ENCODE results near the gene MEST.
"Not testable (repeated sequence)": the region's sequence is repeated elsewhere in the genome, so short reads cannot be mapped to it uniquely, and the experiment has no call there.

The MEST gene

DNA sequence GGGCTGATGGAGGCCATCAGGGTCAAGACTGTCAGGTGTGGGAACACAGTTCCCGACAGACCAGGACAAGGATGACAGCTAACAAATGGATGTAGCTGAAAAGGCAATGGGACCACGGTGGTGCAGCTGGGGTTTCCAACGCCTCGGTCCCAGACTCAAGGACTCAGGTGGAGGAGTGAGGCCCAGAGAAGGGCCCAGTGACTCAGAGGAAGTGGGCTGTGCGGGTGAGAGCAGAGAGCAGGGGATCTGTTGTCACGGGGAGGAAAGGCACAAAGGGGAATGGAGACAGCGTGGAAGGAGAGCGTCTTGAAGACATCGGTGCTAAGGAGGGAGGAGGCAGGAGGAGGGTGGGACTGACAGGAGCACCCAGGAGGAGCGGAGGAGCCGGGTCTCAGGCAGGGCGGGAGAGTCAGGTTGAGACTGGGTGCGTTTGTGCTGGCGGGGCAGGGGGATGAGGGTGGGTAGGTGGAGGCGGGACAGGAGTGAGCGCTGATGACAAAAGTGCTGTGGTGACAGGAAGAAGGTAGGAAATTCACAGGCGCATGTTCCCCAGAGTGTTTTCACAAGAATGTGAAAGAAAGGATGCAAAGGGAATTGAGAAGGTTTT is 31.7 kb downstream of the MEST start:
- not testable (repeated sequence) for DNase-seq (ENCODE audit: low read depth)

DNA sequence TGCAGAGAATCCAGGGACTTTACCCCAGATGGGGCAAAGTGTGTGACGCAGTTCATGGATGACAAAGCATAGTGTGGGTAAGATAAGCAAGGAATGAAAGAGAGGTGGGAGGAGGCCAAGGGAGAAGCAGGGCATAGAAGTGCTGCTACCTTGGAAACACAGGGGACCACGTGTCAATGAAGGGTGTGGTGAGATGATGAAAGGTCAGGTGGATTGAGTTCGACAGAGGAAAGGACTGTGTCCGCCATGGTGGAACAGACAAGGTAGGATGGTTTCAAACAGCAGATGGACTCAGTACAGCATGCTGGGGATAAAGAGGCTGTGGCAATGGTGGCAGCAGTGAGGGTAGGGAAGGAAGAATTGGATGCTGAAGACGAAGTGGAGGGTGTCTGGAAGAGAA is 32.7 kb downstream of the MEST start:
- DNase-seq (ENCODE audit: low read depth) = no peak

DNA sequence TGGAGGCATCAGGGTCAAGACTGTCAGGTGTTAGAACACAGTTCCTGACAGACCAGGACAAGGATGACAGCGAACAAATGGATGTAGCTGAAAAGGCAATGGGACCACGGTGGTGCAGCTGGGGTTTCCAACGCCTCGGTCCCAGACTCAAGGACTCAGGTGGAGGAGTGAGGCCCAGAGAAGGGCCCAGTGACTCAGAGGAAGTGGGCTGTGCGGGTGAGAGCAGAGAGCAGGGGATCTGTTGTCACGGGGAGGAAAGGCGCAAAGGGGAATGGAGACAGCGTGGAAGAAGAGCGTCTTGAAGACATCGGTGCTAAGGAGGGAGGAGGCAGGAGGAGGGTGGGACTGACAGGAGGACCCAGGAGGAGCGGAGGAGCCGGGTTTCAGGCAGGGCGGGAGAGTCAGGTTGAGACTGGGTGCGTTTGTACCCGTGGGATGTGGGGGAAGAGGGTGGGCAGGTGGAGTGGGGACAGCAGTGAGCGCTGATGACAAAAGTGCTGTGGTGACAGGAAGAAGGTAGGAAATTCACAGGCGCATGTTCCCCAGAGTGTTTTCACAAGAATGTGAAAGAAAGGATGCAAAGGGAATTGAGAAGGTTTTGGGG is 36.0 kb downstream of the MEST start:
- not testable (repeated sequence) for DNase-seq (ENCODE audit: low read depth)

GRCh38 chr7:130529417-130529816 is 37.5 kb downstream of the MEST start:
- DNase-seq (ENCODE audit: low read depth) = peak; percentile 66

DNA sequence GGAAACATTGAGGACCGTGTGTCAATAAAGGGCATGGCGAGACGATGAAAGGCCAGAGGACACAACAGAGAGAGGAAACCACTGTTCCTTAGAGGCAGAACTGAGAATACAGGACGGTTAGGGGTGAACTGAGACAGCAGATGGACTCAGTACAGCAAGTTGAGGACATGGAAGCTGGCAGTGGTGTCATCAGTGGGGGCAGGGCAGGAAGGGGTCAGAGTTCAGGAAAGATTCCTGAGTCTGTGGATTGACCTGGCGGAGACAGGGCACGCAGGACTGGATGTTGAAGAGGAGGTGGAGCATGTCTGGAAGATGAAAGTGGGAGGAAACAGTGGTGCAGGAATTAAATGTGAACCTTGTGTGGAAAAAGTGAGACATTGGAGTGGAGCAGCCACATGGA is 46.0 kb downstream of the MEST start:
- DNase-seq (ENCODE audit: low read depth) = not testable (repeated sequence)

- DNase-seq (ENCODE audit: low read depth) = not testable (repeated sequence)
Observed at GRCh38 chr7:130541287-130541686, 49.4 kb downstream of the MEST start.

GRCh38 chr7:130542297-130542696 is 50.4 kb downstream of the MEST start:
- not testable (repeated sequence) for DNase-seq (ENCODE audit: low read depth)

DNA sequence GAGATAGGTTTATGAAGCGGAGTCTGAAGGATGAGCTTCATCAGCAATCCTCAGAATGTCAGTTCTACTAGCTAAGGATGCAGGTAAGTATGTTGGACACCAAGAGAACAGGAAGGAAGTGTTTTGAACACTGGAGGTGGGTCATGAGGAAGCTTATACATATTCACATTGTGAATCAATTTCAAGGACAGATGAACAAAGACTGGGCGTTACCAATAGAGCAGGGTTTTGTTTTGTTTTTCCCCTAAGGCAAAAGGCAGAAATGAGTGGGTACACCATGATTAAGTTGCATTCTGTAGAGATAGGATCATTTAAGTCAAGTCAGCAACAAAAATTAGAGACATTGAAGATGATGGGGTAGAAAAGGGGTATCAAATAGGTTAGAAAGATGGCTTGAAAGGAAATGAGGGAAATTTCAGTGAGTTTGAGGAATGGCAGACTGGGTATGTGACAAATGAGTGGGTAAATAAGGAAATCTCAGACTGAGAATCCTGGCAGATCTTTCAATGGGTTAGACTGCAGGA is 51.7 kb downstream of the MEST start:
- no peak for DNase-seq (ENCODE audit: low read depth)

DNA sequence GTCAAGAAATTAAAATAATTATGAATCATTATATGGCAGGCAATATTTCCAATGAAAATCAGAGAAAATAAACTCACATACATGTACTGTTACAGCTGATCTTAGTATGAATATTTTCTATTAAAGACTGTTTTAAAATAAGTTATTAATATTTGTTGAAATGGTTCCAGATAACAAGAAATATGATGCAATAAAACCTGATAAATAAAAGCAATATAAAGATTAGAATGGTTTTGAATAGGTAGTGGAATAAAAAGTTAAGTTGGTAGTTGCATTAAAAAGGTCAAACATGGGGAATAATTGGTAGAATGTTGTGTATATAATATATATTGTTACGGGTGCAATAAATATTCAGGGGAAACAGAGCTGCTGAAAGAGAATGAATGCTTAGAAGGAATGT is 52.5 kb downstream of the MEST start:
- no peak for DNase-seq (ENCODE audit: low read depth)

DNA sequence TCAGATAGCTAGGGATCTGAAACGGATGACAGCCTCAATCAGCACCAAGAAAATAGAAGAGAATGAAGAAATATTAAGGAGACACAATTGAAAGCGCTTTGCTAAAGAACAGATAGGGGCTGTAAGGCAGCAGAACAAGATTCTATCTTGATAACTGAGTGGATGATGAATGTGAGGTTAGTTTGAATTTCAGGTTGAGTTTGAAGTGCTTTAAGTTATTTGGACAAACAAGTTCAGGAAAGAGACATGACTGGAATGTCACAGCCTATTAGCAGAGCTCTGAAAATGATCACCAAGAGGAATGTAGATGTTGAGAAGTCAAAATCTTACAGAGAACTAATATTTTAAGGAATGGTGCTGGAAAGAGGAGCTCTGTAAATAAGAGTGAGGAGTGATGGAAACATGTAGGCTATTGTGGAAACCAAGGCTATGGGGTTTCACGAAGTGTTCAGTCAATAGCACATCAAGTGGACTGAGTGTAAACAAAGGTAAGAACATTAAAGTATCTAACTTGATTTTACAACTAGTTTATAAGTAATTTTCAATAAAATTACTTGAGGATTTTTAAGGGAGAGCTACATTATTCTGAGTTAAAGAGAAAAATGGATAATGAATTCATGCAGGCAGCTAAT is 61.6 kb downstream of the MEST start:
- DNase-seq (ENCODE audit: low read depth) = peak; percentile 52

- no peak for DNase-seq (ENCODE audit: low read depth)
Observed at GRCh38 chr7:130554481-130554880, 62.6 kb downstream of the MEST start.
